Ovary (tissue), 3 donors: Measurements from ENCODE around the gene ADAMTS6.

Source experiments
- EP300 ChIP-seq: sonication (generic); formaldehyde crosslinking; IDR thresholded peaks from one replicate; pipeline ENCODE4 v1.6.1; 2017; ENCODE audit warnings: antibody characterized with exemption
- POLR2A ChIP-seq: fragments of 450-650 bp; IDR thresholded peaks from one replicate; pipeline ENCODE4 v1.6.1; 2017; ENCODE audit warnings: antibody characterized with exemption, mild to moderate bottlenecking, moderate library complexity
- TF ChIP-seq, protein P1 (sequence below), 3 donors: fragments of 450-650 bp in 2 of 3; fragments of 200-600 bp in 1 of 3; IDR thresholded peaks; one replicate each; pipeline versions ENCODE4 v1.5.1 to v1.8.0; 2016 to 2022; ENCODE audit warnings: antibody characterized with exemption in 3 of 3, mild to moderate bottlenecking in 1 of 3
- donor health status: DM: no; HTN: no; CAD: no.

DNA sequence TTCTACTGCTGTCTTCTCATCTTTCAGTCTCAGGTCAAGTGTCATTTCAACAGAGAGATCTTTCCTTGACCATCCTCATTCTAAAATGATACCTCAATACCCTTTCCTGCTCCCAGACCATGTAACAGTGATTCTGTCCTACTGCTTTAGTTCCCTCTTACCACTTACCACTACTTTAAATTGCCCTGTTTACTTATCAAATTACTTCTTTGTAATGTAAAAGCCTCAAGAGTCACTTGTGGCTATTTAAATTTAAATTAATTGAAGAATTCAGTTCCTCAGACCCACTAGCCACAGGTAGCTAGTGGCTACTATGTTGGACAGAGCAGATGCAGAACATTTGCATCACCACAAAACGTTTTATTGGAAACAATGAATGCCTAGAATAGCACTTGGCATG is 217.3 kb downstream of the ADAMTS6 start:
- TF ChIP-seq, protein P1, sequence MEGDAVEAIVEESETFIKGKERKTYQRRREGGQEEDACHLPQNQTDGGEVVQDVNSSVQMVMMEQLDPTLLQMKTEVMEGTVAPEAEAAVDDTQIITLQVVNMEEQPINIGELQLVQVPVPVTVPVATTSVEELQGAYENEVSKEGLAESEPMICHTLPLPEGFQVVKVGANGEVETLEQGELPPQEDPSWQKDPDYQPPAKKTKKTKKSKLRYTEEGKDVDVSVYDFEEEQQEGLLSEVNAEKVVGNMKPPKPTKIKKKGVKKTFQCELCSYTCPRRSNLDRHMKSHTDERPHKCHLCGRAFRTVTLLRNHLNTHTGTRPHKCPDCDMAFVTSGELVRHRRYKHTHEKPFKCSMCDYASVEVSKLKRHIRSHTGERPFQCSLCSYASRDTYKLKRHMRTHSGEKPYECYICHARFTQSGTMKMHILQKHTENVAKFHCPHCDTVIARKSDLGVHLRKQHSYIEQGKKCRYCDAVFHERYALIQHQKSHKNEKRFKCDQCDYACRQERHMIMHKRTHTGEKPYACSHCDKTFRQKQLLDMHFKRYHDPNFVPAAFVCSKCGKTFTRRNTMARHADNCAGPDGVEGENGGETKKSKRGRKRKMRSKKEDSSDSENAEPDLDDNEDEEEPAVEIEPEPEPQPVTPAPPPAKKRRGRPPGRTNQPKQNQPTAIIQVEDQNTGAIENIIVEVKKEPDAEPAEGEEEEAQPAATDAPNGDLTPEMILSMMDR (IDR thresholded peaks at IDR 0.05): no peak
- TF ChIP-seq POLR2A (no peak), EP300 (no peak)
